ENCODE data around the gene KRTAP12-2.

GRCh38 chr21:44653123-44653522 lies 13.6 kb downstream of the KRTAP12-2 start:
- TF ChIP-seq CTCF (IDR thresholded peaks at IDR 0.05 in 4 of 5, conservative IDR thresholded peaks at IDR 0.05 in 1 of 5) (no peak), POLR2A (IDR thresholded peaks at IDR 0.05) (no peak)
